ENCODE measurements around the gene RCOR1.
"Not testable (repeated sequence)": the region's sequence is repeated elsewhere in the genome, so short reads cannot be mapped to it uniquely, and the experiment has no call there.

The RCOR1 gene

GRCh38 chr14:102639611-102640010, 47.2 kb downstream of the RCOR1 start:
- H3K4me1 Mint-ChIP-seq (ENCODE audit: low read depth in 2 of 2): peaks cover 22 to 31% of the 10 kb centered on the region in 2 donors
- not testable (repeated sequence) for H3K27me3 Mint-ChIP-seq; H3K9me3 Mint-ChIP-seq; H3K36me3 Mint-ChIP-seq (ENCODE audit: insufficient read depth); ATAC-seq (replicated peaks); H3K27ac Mint-ChIP-seq; DNase-seq; H3K4me3 Mint-ChIP-seq

GRCh38 chr14:102644523-102644922, 52.1 kb downstream of the RCOR1 start:
- ATAC-seq (replicated peaks) (no peak), DNase-seq (no peak)
- Mint-ChIP-seq H3K27me3 (no peaks in the 10 kb centered on the region), H3K36me3 (ENCODE audit: insufficient read depth) (peaks cover 5% of the 10 kb centered on the region), H3K4me3 (no peak overlapping the region), H3K9me3 (no peaks in the 10 kb centered on the region), H3K4me1 (ENCODE audit: low read depth in 2 of 2) (peaks cover 37 to 51% of the 10 kb centered on the region in 2 donors), H3K27ac (peak overlapping the region in 1 of 2 donors; percentile 47)

- H3K27me3 Mint-ChIP-seq: no peaks in the 10 kb centered on the region
- no peak overlapping the region for H3K27ac Mint-ChIP-seq
- ATAC-seq (replicated peaks) (no peak), DNase-seq (no peak)
- peaks cover 5% of the 10 kb centered on the region for H3K36me3 Mint-ChIP-seq (ENCODE audit: insufficient read depth)
- H3K4me3 Mint-ChIP-seq: no peak overlapping the region
- H3K4me1 Mint-ChIP-seq (ENCODE audit: low read depth in 2 of 2): peaks cover 42 to 57% of the 10 kb centered on the region in 2 donors
- no peaks in the 10 kb centered on the region for H3K9me3 Mint-ChIP-seq
Observed at GRCh38 chr14:102645746-102646440, 53.4 kb downstream of the RCOR1 start.

GRCh38 chr14:102646615-102647014, 54.2 kb downstream of the RCOR1 start:
- ATAC-seq (replicated peaks): no peak
- Mint-ChIP-seq H3K27ac (no peak overlapping the region), H3K9me3 (no peaks in the 10 kb centered on the region), H3K4me3 (no peak overlapping the region), H3K4me1 (ENCODE audit: low read depth in 2 of 2) (peaks cover 43 to 59% of the 10 kb centered on the region in 2 donors), H3K36me3 (ENCODE audit: insufficient read depth) (peaks cover 5% of the 10 kb centered on the region), H3K27me3 (no peaks in the 10 kb centered on the region)
- DNase-seq: no peak

GRCh38 chr14:102652194-102652593, 59.7 kb downstream of the RCOR1 start:
- peaks cover 14 to 33% of the 10 kb centered on the region in 2 donors for H3K4me1 Mint-ChIP-seq (ENCODE audit: low read depth in 2 of 2)
- DNase-seq: no peak
- H3K36me3 Mint-ChIP-seq (ENCODE audit: insufficient read depth): no peaks in the 10 kb centered on the region
- ATAC-seq (replicated peaks): no peak
- H3K4me3 Mint-ChIP-seq: no peak overlapping the region
- peak overlapping the region in 1 of 2 donors; percentile 62 for H3K27ac Mint-ChIP-seq
- H3K27me3 Mint-ChIP-seq: no peaks in the 10 kb centered on the region
- no peaks in the 10 kb centered on the region for H3K9me3 Mint-ChIP-seq

- no peaks in the 10 kb centered on the region for H3K36me3 Mint-ChIP-seq (ENCODE audit: insufficient read depth)
- ATAC-seq (replicated peaks) (no peak), DNase-seq (no peak)
- no peak overlapping the region for H3K4me3 Mint-ChIP-seq
- H3K9me3 Mint-ChIP-seq: no peaks in the 10 kb centered on the region
- H3K27me3 Mint-ChIP-seq: no peaks in the 10 kb centered on the region
- H3K27ac Mint-ChIP-seq: no peak overlapping the region
- peaks cover 11 to 26% of the 10 kb centered on the region in 2 donors for H3K4me1 Mint-ChIP-seq (ENCODE audit: low read depth in 2 of 2)
Observed at GRCh38 chr14:102654298-102654697, 61.8 kb downstream of the RCOR1 start.

- ATAC-seq (replicated peaks) (no peak), DNase-seq (no peak)
- H3K27ac Mint-ChIP-seq: no peak overlapping the region
- no peaks in the 10 kb centered on the region for H3K9me3 Mint-ChIP-seq
- H3K4me1 Mint-ChIP-seq (ENCODE audit: low read depth in 2 of 2): peaks cover 7 to 20% of the 10 kb centered on the region in 2 donors
- no peak overlapping the region for H3K4me3 Mint-ChIP-seq
- no peaks in the 10 kb centered on the region for H3K36me3 Mint-ChIP-seq (ENCODE audit: insufficient read depth)
- H3K27me3 Mint-ChIP-seq: no peaks in the 10 kb centered on the region
Observed at GRCh38 chr14:102655137-102655536, 62.7 kb downstream of the RCOR1 start.

GRCh38 chr14:102659797-102660196, 67.3 kb downstream of the RCOR1 start:
- peaks cover 9 to 21% of the 10 kb centered on the region in 2 donors for H3K4me1 Mint-ChIP-seq (ENCODE audit: low read depth in 2 of 2)
- no peak overlapping the region for H3K27ac Mint-ChIP-seq
- no peaks in the 10 kb centered on the region for H3K36me3 Mint-ChIP-seq (ENCODE audit: insufficient read depth)
- DNase-seq: no peak
- no peaks in the 10 kb centered on the region for H3K9me3 Mint-ChIP-seq
- no peak for ATAC-seq (replicated peaks)
- H3K4me3 Mint-ChIP-seq: no peak overlapping the region
- H3K27me3 Mint-ChIP-seq: no peaks in the 10 kb centered on the region

GRCh38 chr14:102661614-102662013, 69.2 kb downstream of the RCOR1 start:
- DNase-seq (no peak), ATAC-seq (replicated peaks) (no peak)
- Mint-ChIP-seq H3K27me3 (no peaks in the 10 kb centered on the region), H3K4me1 (ENCODE audit: low read depth in 2 of 2) (peaks cover 12 to 25% of the 10 kb centered on the region in 2 donors), H3K36me3 (ENCODE audit: insufficient read depth) (no peaks in the 10 kb centered on the region), H3K4me3 (no peak overlapping the region), H3K9me3 (no peaks in the 10 kb centered on the region), H3K27ac (no peak overlapping the region)

- H3K27me3 Mint-ChIP-seq: no peaks in the 10 kb centered on the region
- ATAC-seq (replicated peaks) (no peak), DNase-seq (no peak)
- H3K4me1 Mint-ChIP-seq (ENCODE audit: low read depth in 2 of 2): peaks cover 19 to 25% of the 10 kb centered on the region in 2 donors
- H3K27ac Mint-ChIP-seq: no peak overlapping the region
- no peaks in the 10 kb centered on the region for H3K9me3 Mint-ChIP-seq
- H3K36me3 Mint-ChIP-seq (ENCODE audit: insufficient read depth): no peaks in the 10 kb centered on the region
- H3K4me3 Mint-ChIP-seq: no peak overlapping the region
Observed at GRCh38 chr14:102662636-102663430, 70.4 kb downstream of the RCOR1 start.

GRCh38 chr14:102663440-102663839, 71.0 kb downstream of the RCOR1 start:
- DNase-seq: no peak
- Mint-ChIP-seq H3K4me3 (no peak overlapping the region), H3K36me3 (ENCODE audit: insufficient read depth) (no peaks in the 10 kb centered on the region), H3K9me3 (no peaks in the 10 kb centered on the region), H3K27ac (no peak overlapping the region), H3K27me3 (no peaks in the 10 kb centered on the region), H3K4me1 (ENCODE audit: low read depth in 2 of 2) (peaks cover 19 to 25% of the 10 kb centered on the region in 2 donors)
- no peak for ATAC-seq (replicated peaks)

GRCh38 chr14:102665621-102666020, 73.2 kb downstream of the RCOR1 start:
- DNase-seq: no peak
- Mint-ChIP-seq H3K27me3 (no peaks in the 10 kb centered on the region), H3K9me3 (no peaks in the 10 kb centered on the region), H3K36me3 (ENCODE audit: insufficient read depth) (no peaks in the 10 kb centered on the region), H3K27ac (no peak overlapping the region), H3K4me1 (ENCODE audit: low read depth in 2 of 2) (peaks cover 19 to 21% of the 10 kb centered on the region in 2 donors), H3K4me3 (no peak overlapping the region)
- ATAC-seq (replicated peaks): no peak

- peaks cover 20 to 21% of the 10 kb centered on the region in 2 donors for H3K4me1 Mint-ChIP-seq (ENCODE audit: low read depth in 2 of 2)
- H3K9me3 Mint-ChIP-seq: no peaks in the 10 kb centered on the region
- no peak overlapping the region for H3K4me3 Mint-ChIP-seq
- no peaks in the 10 kb centered on the region for H3K27me3 Mint-ChIP-seq
- H3K36me3 Mint-ChIP-seq (ENCODE audit: insufficient read depth): no peaks in the 10 kb centered on the region
- H3K27ac Mint-ChIP-seq: no peak overlapping the region
- DNase-seq (no peak), ATAC-seq (replicated peaks) (no peak)
Observed at GRCh38 chr14:102666635-102667034, 74.2 kb downstream of the RCOR1 start.

- peaks cover 16 to 19% of the 10 kb centered on the region in 2 donors for H3K4me1 Mint-ChIP-seq (ENCODE audit: low read depth in 2 of 2)
- DNase-seq (no peak), ATAC-seq (replicated peaks) (no peak)
- no peaks in the 10 kb centered on the region for H3K36me3 Mint-ChIP-seq (ENCODE audit: insufficient read depth)
- no peaks in the 10 kb centered on the region for H3K9me3 Mint-ChIP-seq
- H3K4me3 Mint-ChIP-seq: no peak overlapping the region
- H3K27me3 Mint-ChIP-seq: no peaks in the 10 kb centered on the region
- H3K27ac Mint-ChIP-seq: peak overlapping the region in 1 of 2 donors; percentile 5
Observed at GRCh38 chr14:102667703-102668102, 75.3 kb downstream of the RCOR1 start.
